PC-3 (cell line): ENCODE measurements around the gene LKAAEAR1. TPM values are rescaled to one million over a fixed set of nuclear protein-coding genes. Genes with fewer than 3 reads are reported as not detected.

Source experiments
- ATAC-seq: fragments of 200-7000 bp; cut with Tn5 transposase; 2 replicates; pipeline ENCODE4 v1.9.1; 2020; ENCODE audit warnings: mild to moderate bottlenecking, moderate library complexity
- BruUV-seq: library from RNA; stranded (reverse); fragments of 400-500 nt; replicated peaks from 2 replicates; lab custom pipeline; 2021; lab: Mats Ljungman, UMichigan
- CTCF ChIA-PET: fragments of 300-600 bp; sonication (Branson Sonifier 250); formaldehyde crosslinking; loops from one replicate; lab custom pipeline; 2022; ENCODE audit warnings: antibody characterized with exemption; lab: Charles Lee
- POLR2A ChIA-PET: fragments of 300-600 bp; sonication (Branson Sonifier 250); formaldehyde crosslinking; loops from one replicate; lab custom pipeline; 2022; ENCODE audit warnings: antibody characterized with exemption; ENCODE audit not compliant: unreplicated experiment; lab: Charles Lee
- DNase-seq: peaks from one replicate; pipeline ENCODE4 v3.0.0-alpha.2; 2015
- H2AFZ ChIP-seq: fragments of 300-600 bp; sonication (generic); 2 replicates; pipeline ENCODE4 v1.6.0; 2016; ENCODE audit warnings: antibody characterized with exemption, low read length
- H3F3A ChIP-seq: fragments of 300-600 bp; sonication (generic); one replicate; pipeline ENCODE4 v1.6.0; 2017; ENCODE audit warnings: antibody characterized with exemption, low read length, control low read depth, mild to moderate bottlenecking; ENCODE audit not compliant: unreplicated experiment
- H3K27ac ChIP-seq: fragments of 300-600 bp; sonication (generic); 2 replicates; pipeline ENCODE4 v1.5.1; 2016; ENCODE audit warnings: mild to moderate bottlenecking, low read length
- H3K27me3 ChIP-seq: fragments of 300-600 bp; sonication (generic); 2 replicates; pipeline ENCODE4 v1.6.1; 2016; ENCODE audit warnings: low read length, mixed read lengths
- H3K36me3 ChIP-seq: fragments of 300-600 bp; sonication (generic); 2 replicates; pipeline ENCODE4 v1.6.1; 2016; ENCODE audit warnings: low read depth, mixed run types, low read length, mixed read lengths
- H3K4me1 ChIP-seq: fragments of 300-600 bp; sonication (generic); 2 replicates; pipeline ENCODE4 v1.5.1; 2016; ENCODE audit warnings: low read length; ENCODE audit not compliant: insufficient read depth
- H3K4me2 ChIP-seq: fragments of 300-600 bp; sonication (generic); 2 replicates; pipeline ENCODE4 v1.6.0; 2016; ENCODE audit warnings: low read length
- H3K4me3 ChIP-seq: fragments of 300-600 bp; sonication (generic); 2 replicates; pipeline ENCODE4 v1.5.1; 2016; ENCODE audit warnings: mild to moderate bottlenecking, low read length, mixed read lengths
- H3K79me2 ChIP-seq: fragments of 300-600 bp; sonication (generic); 2 replicates; pipeline ENCODE4 v1.6.1; 2017; ENCODE audit warnings: low read length, mixed read lengths
- H3K9ac ChIP-seq: fragments of 300-600 bp; sonication (generic); 2 replicates; pipeline ENCODE4 v1.6.0; 2016; ENCODE audit warnings: mild to moderate bottlenecking, low read length
- H3K9me2 ChIP-seq: fragments of 300-600 bp; sonication (generic); replicated peaks from 2 replicates; pipeline ENCODE4 v1.6.1; 2016; ENCODE audit warnings: mixed run types, low read length, mixed read lengths
- H3K9me3 ChIP-seq: fragments of 300-600 bp; sonication (generic); 2 replicates; pipeline ENCODE4 v1.6.1; 2016; ENCODE audit warnings: low read length, mixed read lengths
- H4K20me1 ChIP-seq: fragments of 300-600 bp; sonication (generic); 2 replicates; pipeline ENCODE4 v1.6.1; 2016; ENCODE audit warnings: low read length, mixed read lengths
- CTCF ChIP-seq: fragments of 300-600 bp; sonication (generic); conservative IDR thresholded peaks from 2 replicates; pipeline ENCODE4 v1.5.1; 2017; ENCODE audit warnings: antibody characterized with exemption, low read depth, mild to moderate bottlenecking, low read length
- EZH2 ChIP-seq: fragments of 300-600 bp; sonication (generic); IDR thresholded peaks from one replicate; pipeline ENCODE4 v1.6.1; 2017; ENCODE audit warnings: antibody characterized with exemption, mild to moderate bottlenecking, low read length; ENCODE audit not compliant: unreplicated experiment
- EZH2phosphoT487 ChIP-seq: fragments of 300-600 bp; sonication (generic); IDR thresholded peaks from 2 replicates; pipeline ENCODE4 v1.6.1; 2018; ENCODE audit warnings: mild to moderate bottlenecking, antibody characterized with exemption, low read length, borderline replicate concordance
- intact Hi-C: fragments of 100-400 bp; cut with micrococcal nuclease; formaldehyde crosslinking; loops from 2 replicates; pipeline ENCODE4 v1.9.0; 2023
- total RNA-seq: library from RNA; depleted of rRNA; stranded (reverse); fragments of >200 nt; gene quantifications from 2 replicates; pipeline ENCODE4 v1.2.3, GENCODE V29; 2014

The LKAAEAR1 gene
- total RNA-seq, 1 experiment from 2014 or later = 1.1 TPM

DNA sequence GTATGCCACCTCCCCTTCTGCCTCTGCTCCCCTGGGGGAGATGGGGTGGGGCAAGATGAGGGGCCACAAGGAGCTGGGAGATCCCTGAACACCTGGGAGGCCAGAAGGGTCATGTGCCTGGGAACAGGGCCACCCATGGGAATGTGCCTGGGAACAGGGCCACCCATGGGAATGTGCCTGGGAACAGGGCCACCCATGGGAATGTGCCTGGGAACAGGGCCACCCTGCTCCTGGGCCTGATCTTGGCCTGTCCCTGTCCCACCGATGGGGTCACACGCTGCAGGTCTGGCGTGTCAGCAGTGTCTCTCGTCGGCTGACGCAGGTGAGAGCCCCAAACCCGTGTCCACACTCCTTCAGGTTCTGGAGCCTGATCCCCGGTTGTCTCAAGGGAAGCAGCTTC lies 9.2 kb downstream of the LKAAEAR1 start:
- H3K79me2 ChIP-seq = peaks cover 19% of the 10 kb centered on the region
- ATAC-seq = no peak
- H3K9me3 ChIP-seq = no peaks in the 10 kb centered on the region
- ChIA-PET CTCF (no interaction called here), POLR2A (no interaction called here)
- no peak overlapping the region for H3K9ac ChIP-seq
- no peaks in the 10 kb centered on the region for H3F3A ChIP-seq
- no peaks in the 10 kb centered on the region for H4K20me1 ChIP-seq
- H3K27me3 ChIP-seq = no peaks in the 10 kb centered on the region
- intact Hi-C loops = no loop called here
- TF ChIP-seq EZH2phosphoT487 (no peak), EZH2 (no peak), CTCF (no peak)
- no peak overlapping the region for H2AFZ ChIP-seq
- H3K4me3 ChIP-seq = no peak overlapping the region
- BruUV-seq = no TSS peak
- H3K4me2 ChIP-seq = no peak overlapping the region
- H3K36me3 ChIP-seq = no peaks in the 10 kb centered on the region
- no peaks in the 10 kb centered on the region for H3K9me2 ChIP-seq
- peaks cover 13% of the 10 kb centered on the region for H3K4me1 ChIP-seq
- no peak overlapping the region for H3K27ac ChIP-seq
- DNase-seq = no peak

GRCh38 chr20:64074184-64074789 lies 9.9 kb downstream of the LKAAEAR1 start:
- DNase-seq (no peak), ATAC-seq (no peak)
- no peak overlapping the region for H2AFZ ChIP-seq
- peaks cover 13% of the 10 kb centered on the region for H3K4me1 ChIP-seq
- TF ChIP-seq EZH2 (no peak), EZH2phosphoT487 (no peak), CTCF (no peak)
- H3K36me3 ChIP-seq = no peaks in the 10 kb centered on the region
- CTCF ChIA-PET = no interaction called here
- no peak overlapping the region for H3K9ac ChIP-seq
- POLR2A ChIA-PET = no interaction called here
- H3K4me2 ChIP-seq = no peak overlapping the region
- no peaks in the 10 kb centered on the region for H4K20me1 ChIP-seq
- no peaks in the 10 kb centered on the region for H3F3A ChIP-seq
- no peaks in the 10 kb centered on the region for H3K9me2 ChIP-seq
- peaks cover 17% of the 10 kb centered on the region for H3K79me2 ChIP-seq
- H3K27me3 ChIP-seq = no peaks in the 10 kb centered on the region
- intact Hi-C loops = no loop called here
- H3K4me3 ChIP-seq = no peak overlapping the region
- no peak overlapping the region for H3K27ac ChIP-seq
- no TSS peak for BruUV-seq
- H3K9me3 ChIP-seq = no peaks in the 10 kb centered on the region

DNA sequence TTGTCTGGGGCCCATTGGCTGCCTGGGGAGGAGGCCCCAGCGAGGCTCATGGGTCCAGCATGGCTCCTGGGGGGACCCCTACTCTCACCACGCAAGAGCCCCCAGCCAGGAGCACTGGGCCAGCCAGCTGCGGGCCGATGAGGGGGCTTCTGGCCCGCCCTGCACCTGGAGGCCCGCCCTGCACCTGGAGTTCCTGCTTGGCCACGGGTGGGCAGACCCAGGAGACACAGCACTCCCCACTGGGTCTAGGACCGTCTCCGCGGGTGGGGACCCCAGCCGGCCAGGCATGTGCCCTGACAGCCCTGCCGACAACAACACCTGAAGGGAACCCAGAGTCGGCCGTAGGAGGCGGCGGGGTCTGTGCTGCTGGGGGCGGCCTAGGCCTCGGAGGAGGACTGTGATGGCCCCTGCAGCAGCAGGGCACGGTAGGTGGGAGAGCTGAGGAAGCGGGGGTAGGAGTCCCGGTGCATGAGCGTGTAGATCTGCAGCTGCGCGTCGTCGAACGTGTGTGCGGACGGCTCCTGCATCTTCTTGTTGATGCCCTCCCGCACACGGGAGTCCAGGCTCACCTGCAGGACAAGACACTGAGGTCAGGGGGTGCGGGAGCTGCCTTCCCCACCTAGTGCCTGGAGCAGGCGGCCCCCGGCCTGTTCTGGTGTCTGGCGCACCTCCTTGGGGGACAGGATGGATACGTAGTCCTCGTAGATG lies 10.6 kb downstream of the LKAAEAR1 start:
- H3F3A ChIP-seq = no peaks in the 10 kb centered on the region
- no peaks in the 10 kb centered on the region for H4K20me1 ChIP-seq
- H2AFZ ChIP-seq = no peak overlapping the region
- H3K9me3 ChIP-seq = no peaks in the 10 kb centered on the region
- H3K4me3 ChIP-seq = no peak overlapping the region
- H3K36me3 ChIP-seq = no peaks in the 10 kb centered on the region
- H3K27me3 ChIP-seq = no peaks in the 10 kb centered on the region
- DNase-seq (no peak), ATAC-seq (no peak)
- no peaks in the 10 kb centered on the region for H3K9me2 ChIP-seq
- no peak overlapping the region for H3K27ac ChIP-seq
- peaks cover 8% of the 10 kb centered on the region for H3K4me1 ChIP-seq
- no peak overlapping the region for H3K9ac ChIP-seq
- TF ChIP-seq CTCF (no peak), EZH2 (no peak), EZH2phosphoT487 (no peak)
- H3K4me2 ChIP-seq = no peak overlapping the region
- BruUV-seq = no TSS peak
- H3K79me2 ChIP-seq = peaks cover 10% of the 10 kb centered on the region
- intact Hi-C loops = no loop called here
- ChIA-PET POLR2A (no interaction called here), CTCF (no interaction called here)
